Loucy (cell line): ENCODE measurements around the gene UBTF.

Experiments used
- H2AFZ ChIP-seq: fragments of 200-600 bp; sonication (generic); 2 replicates; pipeline ENCODE4 v1.6.0; 2016; ENCODE audit warnings: antibody characterized with exemption, mild to moderate bottlenecking, low read length, moderate library complexity
- H3F3A ChIP-seq: fragments of 200-600 bp; 2 replicates; pipeline ENCODE4 v1.6.0; 2016; ENCODE audit warnings: antibody characterized with exemption, low read depth, mild to moderate bottlenecking
- H3K27me3 ChIP-seq: fragments of 200-600 bp; sonication (generic); 2 replicates; pipeline ENCODE4 v1.6.1; 2014; ENCODE audit warnings: low read length, mild to moderate bottlenecking; ENCODE audit not compliant: insufficient read depth, poor library complexity, severe bottlenecking
- H3K36me3 ChIP-seq: fragments of 200-600 bp; sonication (generic); 2 replicates; pipeline ENCODE4 v1.6.1; 2016; ENCODE audit warnings: low read length; ENCODE audit not compliant: insufficient read depth
- H3K4me1 ChIP-seq: fragments of 200-600 bp; sonication (generic); 2 replicates; pipeline ENCODE4 v1.5.1; 2014; ENCODE audit warnings: low read length, mild to moderate bottlenecking; ENCODE audit not compliant: insufficient read depth, poor library complexity, severe bottlenecking
- H3K4me2 ChIP-seq: fragments of 200-600 bp; sonication (generic); 2 replicates; pipeline ENCODE4 v1.6.0; 2014; ENCODE audit warnings: antibody characterized with exemption, low read length, low read depth, mild to moderate bottlenecking; ENCODE audit not compliant: poor library complexity, severe bottlenecking
- H3K4me3 ChIP-seq: fragments of 200-600 bp; sonication (generic); 2 replicates; pipeline ENCODE4 v1.5.1; 2014; ENCODE audit warnings: low read length, mild to moderate bottlenecking, mixed read lengths; ENCODE audit not compliant: poor library complexity, severe bottlenecking
- H3K79me2 ChIP-seq: fragments of 200-600 bp; sonication (generic); 2 replicates; pipeline ENCODE4 v1.6.1; 2014; ENCODE audit warnings: low read length; ENCODE audit not compliant: insufficient read depth
- H3K9ac ChIP-seq: fragments of 200-600 bp; sonication (generic); 2 replicates; pipeline ENCODE4 v1.6.0; 2014; ENCODE audit warnings: mild to moderate bottlenecking, low read depth, low read length, moderate library complexity; ENCODE audit not compliant: poor library complexity, severe bottlenecking
- H3K9me2 ChIP-seq: fragments of 200-600 bp; sonication (generic); replicated peaks from 2 replicates; pipeline ENCODE4 v1.6.1; 2016; ENCODE audit warnings: low read depth, low read length, mixed read lengths
- H3K9me3 ChIP-seq: fragments of 200-600 bp; sonication (generic); 2 replicates; pipeline ENCODE4 v1.6.1; 2014; ENCODE audit warnings: mild to moderate bottlenecking, antibody characterized with exemption, low read length, low read depth; ENCODE audit not compliant: insufficient read depth
- H4K20me1 ChIP-seq: fragments of 200-600 bp; sonication (generic); 2 replicates; pipeline ENCODE4 v1.6.0; 2014; ENCODE audit warnings: antibody characterized with exemption, low read length, mild to moderate bottlenecking; ENCODE audit not compliant: insufficient read depth, poor library complexity, severe bottlenecking
- EZH2phosphoT487 ChIP-seq: fragments of 200-600 bp; IDR thresholded peaks from 2 replicates; pipeline ENCODE4 v1.6.1; 2018; ENCODE audit warnings: antibody characterized with exemption, mild to moderate bottlenecking, moderate library complexity, borderline replicate concordance
- TF ChIP-seq, protein P1 (sequence below): fragments of 200-600 bp; sonication (generic); conservative IDR thresholded peaks from 2 replicates; pipeline ENCODE4 v1.5.1; 2014; ENCODE audit warnings: mild to moderate bottlenecking, antibody characterized with exemption, low read length

The UBTF gene

DNA sequence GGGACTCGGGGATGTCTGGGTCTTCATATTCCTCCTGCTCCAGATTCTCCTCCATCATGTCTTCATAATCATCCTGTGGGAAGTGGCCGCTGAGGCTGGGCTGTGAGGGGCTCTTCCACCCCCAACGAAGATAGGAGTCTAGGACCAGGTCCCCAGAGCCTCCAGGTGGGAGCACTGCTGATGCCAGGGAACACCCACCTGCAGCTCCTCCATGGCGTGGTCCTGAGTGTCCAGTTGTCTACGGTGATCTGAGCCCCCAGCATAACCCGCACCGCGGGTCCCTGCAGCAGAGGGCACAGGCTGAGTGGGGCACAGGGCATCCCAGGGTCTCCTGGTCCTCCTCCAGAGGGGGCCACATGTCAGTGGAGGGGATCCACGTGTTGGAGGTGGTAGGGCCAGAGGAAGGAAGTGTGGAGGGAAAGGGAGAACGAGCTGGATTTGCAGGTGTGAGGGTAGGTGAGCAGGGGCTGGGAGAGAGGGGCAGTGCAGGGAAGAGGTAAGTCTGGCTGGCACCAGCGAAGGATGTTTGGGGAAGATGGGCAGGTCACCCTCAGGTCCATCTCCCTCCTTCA lies 43.3 kb upstream of the UBTF start:
- Histone ChIP-seq H3K4me2 (no peak overlapping the region), H2AFZ (no peak overlapping the region), H3K36me3 (no peaks in the 10 kb centered on the region), H3K9me2 (no peaks in the 10 kb centered on the region), H4K20me1 (no peaks in the 10 kb centered on the region), H3K4me1 (no peaks in the 10 kb centered on the region), H3K79me2 (no peaks in the 10 kb centered on the region), H3K9me3 (no peaks in the 10 kb centered on the region), H3K27me3 (no peaks in the 10 kb centered on the region), H3K4me3 (no peak overlapping the region), H3K9ac (no peak overlapping the region), H3F3A (no peaks in the 10 kb centered on the region)
- TF ChIP-seq EZH2phosphoT487: no peak
- TF ChIP-seq, protein P1, sequence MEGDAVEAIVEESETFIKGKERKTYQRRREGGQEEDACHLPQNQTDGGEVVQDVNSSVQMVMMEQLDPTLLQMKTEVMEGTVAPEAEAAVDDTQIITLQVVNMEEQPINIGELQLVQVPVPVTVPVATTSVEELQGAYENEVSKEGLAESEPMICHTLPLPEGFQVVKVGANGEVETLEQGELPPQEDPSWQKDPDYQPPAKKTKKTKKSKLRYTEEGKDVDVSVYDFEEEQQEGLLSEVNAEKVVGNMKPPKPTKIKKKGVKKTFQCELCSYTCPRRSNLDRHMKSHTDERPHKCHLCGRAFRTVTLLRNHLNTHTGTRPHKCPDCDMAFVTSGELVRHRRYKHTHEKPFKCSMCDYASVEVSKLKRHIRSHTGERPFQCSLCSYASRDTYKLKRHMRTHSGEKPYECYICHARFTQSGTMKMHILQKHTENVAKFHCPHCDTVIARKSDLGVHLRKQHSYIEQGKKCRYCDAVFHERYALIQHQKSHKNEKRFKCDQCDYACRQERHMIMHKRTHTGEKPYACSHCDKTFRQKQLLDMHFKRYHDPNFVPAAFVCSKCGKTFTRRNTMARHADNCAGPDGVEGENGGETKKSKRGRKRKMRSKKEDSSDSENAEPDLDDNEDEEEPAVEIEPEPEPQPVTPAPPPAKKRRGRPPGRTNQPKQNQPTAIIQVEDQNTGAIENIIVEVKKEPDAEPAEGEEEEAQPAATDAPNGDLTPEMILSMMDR: no peak

DNA sequence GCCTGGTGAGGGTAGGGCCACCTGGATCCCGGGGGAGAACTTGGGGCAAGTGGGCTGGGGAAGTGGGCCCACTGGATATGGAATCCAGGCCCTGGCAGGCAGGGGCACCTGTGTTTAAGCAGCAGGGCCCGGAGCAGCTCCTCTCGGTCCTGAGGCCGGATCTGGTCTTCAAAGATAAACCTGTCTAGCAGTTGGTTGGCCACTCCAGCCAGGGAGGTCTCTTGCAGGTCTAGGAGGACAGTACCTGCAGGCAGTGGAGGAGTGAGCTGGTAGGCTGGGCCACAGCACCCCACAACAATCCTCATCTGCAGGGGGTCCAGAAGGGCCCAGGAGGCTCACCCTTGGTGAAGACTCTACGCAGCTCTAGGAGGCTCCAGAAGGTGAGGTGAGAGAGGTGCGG lies 40.8 kb upstream of the UBTF start:
- TF ChIP-seq, protein P1: no peak
- TF ChIP-seq EZH2phosphoT487: no peak
- Histone ChIP-seq H3K4me1 (no peaks in the 10 kb centered on the region), H3K36me3 (no peaks in the 10 kb centered on the region)

DNA sequence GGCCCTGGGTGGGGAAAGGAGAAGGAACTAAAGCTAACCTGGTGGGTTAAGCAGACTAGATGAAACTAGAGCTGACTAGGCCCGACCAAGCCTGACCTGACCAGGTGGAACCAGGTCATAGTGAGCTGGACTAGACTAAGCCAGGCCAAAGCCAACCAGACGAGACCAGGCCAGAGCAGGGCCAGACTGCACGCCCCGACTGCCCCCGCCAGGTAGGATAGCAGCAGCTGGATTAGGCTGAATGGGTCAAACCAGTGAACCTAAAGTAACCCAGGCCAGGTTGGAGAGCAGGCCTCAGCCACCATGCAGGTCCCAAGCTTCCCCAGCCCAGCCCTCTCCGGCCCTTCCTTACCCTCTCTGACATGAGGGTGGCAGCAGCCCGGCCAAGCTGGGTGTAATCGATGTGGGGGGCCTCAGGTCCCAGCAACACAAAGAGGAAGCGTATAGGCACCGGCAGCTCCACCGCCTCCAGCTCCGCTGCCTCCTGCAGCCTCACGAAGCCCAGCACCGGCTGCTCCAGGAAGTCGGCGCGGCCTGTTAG lies 39.4 kb upstream of the UBTF start:
- no peak overlapping the region for H3K9ac ChIP-seq
- no peaks in the 10 kb centered on the region for H3K27me3 ChIP-seq
- H3K79me2 ChIP-seq: no peaks in the 10 kb centered on the region
- no peak overlapping the region for H3K4me2 ChIP-seq
- H3K9me3 ChIP-seq: no peaks in the 10 kb centered on the region
- no peak for TF ChIP-seq EZH2phosphoT487
- TF ChIP-seq, protein P1: no peak
- H3K4me1 ChIP-seq: no peaks in the 10 kb centered on the region
- no peaks in the 10 kb centered on the region for H3F3A ChIP-seq
- no peak overlapping the region for H2AFZ ChIP-seq
- H4K20me1 ChIP-seq: no peaks in the 10 kb centered on the region
- H3K36me3 ChIP-seq: no peaks in the 10 kb centered on the region
- H3K9me2 ChIP-seq: no peaks in the 10 kb centered on the region
- no peak overlapping the region for H3K4me3 ChIP-seq

More for the DNA sequence above, 40.8 kb upstream of the UBTF start:
- Histone ChIP-seq H3K9me2 (no peaks in the 10 kb centered on the region), H3K79me2 (no peaks in the 10 kb centered on the region), H4K20me1 (no peaks in the 10 kb centered on the region), H3K27me3 (no peaks in the 10 kb centered on the region), H3K4me3 (no peak overlapping the region), H3F3A (no peaks in the 10 kb centered on the region), H3K9ac (no peak overlapping the region), H3K9me3 (no peaks in the 10 kb centered on the region), H2AFZ (no peak overlapping the region), H3K4me2 (no peak overlapping the region)
